ENCODE data around the gene PLEKHB1. TPM values are rescaled to one million over a fixed set of nuclear protein-coding genes. Genes with fewer than 3 reads are reported as not detected.

The PLEKHB1 gene
- polyA plus RNA-seq, 1 donor (not counting 4 experiments of a cell fraction or from before 2014, with no cell fraction given) = not detected

GRCh38 chr11:73705053-73705452, 58.7 kb downstream of the PLEKHB1 start:
- Histone ChIP-seq H3K4me3 (ENCODE audit: control insufficient read depth in 2 of 3, extremely low read depth in 1 of 3, insufficient read depth in 2 of 3, low read depth in 1 of 3, low read length in 3 of 3) (no peak overlapping the region), H3K9me3 (ENCODE audit: control insufficient read depth, low read depth, low read length) (no peaks in the 10 kb centered on the region), H4K20me1 (ENCODE audit: control insufficient read depth, extremely low read depth, insufficient read depth, low read length) (no peaks in the 10 kb centered on the region), H3K27me3 (ENCODE audit: control insufficient read depth, extremely low read depth, insufficient read depth, low read length) (no peaks in the 10 kb centered on the region), H3K4me1 (ENCODE audit: control insufficient read depth, extremely low read depth, insufficient read depth, low read length) (no peaks in the 10 kb centered on the region), H3K4me2 (ENCODE audit: control insufficient read depth, extremely low read depth, insufficient read depth, low read depth, low read length) (no peak overlapping the region), H3K9me1 (ENCODE audit: control insufficient read depth, extremely low read depth, insufficient read depth, low read length) (no peaks in the 10 kb centered on the region), H3K79me2 (ENCODE audit: control insufficient read depth, insufficient read depth, low read length) (no peaks in the 10 kb centered on the region), H3K9ac (ENCODE audit: control insufficient read depth, extremely low read depth, insufficient read depth, low read length) (no peak overlapping the region), H3K36me3 (ENCODE audit: control insufficient read depth in 2 of 2, extremely low read depth in 1 of 2, insufficient read depth in 2 of 2, low read length in 2 of 2) (peaks cover 0 to 3% of the 10 kb centered on the region in 2 experiments), H2AFZ (ENCODE audit: control insufficient read depth, low read length) (no peak overlapping the region), H3K27ac (ENCODE audit: control insufficient read depth, insufficient read depth, low read length) (no peak overlapping the region)
- no peak for TF ChIP-seq EZH2 (IDR thresholded peaks at IDR 0.05; ENCODE audit: low read length)
- no peak for TF ChIP-seq CTCF (optimal IDR thresholded peaks at IDR 0.05 in 1 of 3, IDR thresholded peaks at IDR 0.05 in 1 of 3, conservative IDR thresholded peaks at IDR 0.05 in 1 of 3; ENCODE audit: extremely low read depth in 1 of 3, insufficient read depth in 2 of 3, low read length in 3 of 3)
- DNase-seq (ENCODE audit: low read depth, low spot score) (no peak), FAIRE-seq (no peak)
- dilution Hi-C loops (cut with MboI; ENCODE audit: extremely low pct_ligation_motif_present, low sequenced_read_pairs) = no loop called here

- H2AFZ ChIP-seq (ENCODE audit: control insufficient read depth, low read length) = no peak overlapping the region
- no peak overlapping the region for H3K9ac ChIP-seq (ENCODE audit: control insufficient read depth, extremely low read depth, insufficient read depth, low read length)
- no peaks in the 10 kb centered on the region for H3K9me1 ChIP-seq (ENCODE audit: control insufficient read depth, extremely low read depth, insufficient read depth, low read length)
- no peak overlapping the region for H3K27ac ChIP-seq (ENCODE audit: control insufficient read depth, insufficient read depth, low read length)
- DNase-seq (ENCODE audit: low read depth, low spot score) (no peak), FAIRE-seq (no peak)
- H3K9me3 ChIP-seq (ENCODE audit: control insufficient read depth, low read depth, low read length) = no peaks in the 10 kb centered on the region
- H3K4me2 ChIP-seq (ENCODE audit: control insufficient read depth, extremely low read depth, insufficient read depth, low read depth, low read length) = no peak overlapping the region
- no peaks in the 10 kb centered on the region for H4K20me1 ChIP-seq (ENCODE audit: control insufficient read depth, extremely low read depth, insufficient read depth, low read length)
- H3K4me3 ChIP-seq (ENCODE audit: control insufficient read depth in 2 of 3, extremely low read depth in 1 of 3, insufficient read depth in 2 of 3, low read depth in 1 of 3, low read length in 3 of 3) = no peak overlapping the region
- peaks cover 3% of the 10 kb centered on the region for H3K79me2 ChIP-seq (ENCODE audit: control insufficient read depth, insufficient read depth, low read length)
- dilution Hi-C loops (cut with MboI; ENCODE audit: extremely low pct_ligation_motif_present, low sequenced_read_pairs) = no loop called here
- H3K36me3 ChIP-seq (ENCODE audit: control insufficient read depth in 2 of 2, extremely low read depth in 1 of 2, insufficient read depth in 2 of 2, low read length in 2 of 2) = peaks cover 8 to 9% of the 10 kb centered on the region in 2 experiments
- TF ChIP-seq CTCF (optimal IDR thresholded peaks at IDR 0.05 in 1 of 3, IDR thresholded peaks at IDR 0.05 in 1 of 3, conservative IDR thresholded peaks at IDR 0.05 in 1 of 3; ENCODE audit: extremely low read depth in 1 of 3, insufficient read depth in 2 of 3, low read length in 3 of 3) = no peak
- TF ChIP-seq EZH2 (IDR thresholded peaks at IDR 0.05; ENCODE audit: low read length) = no peak
- H3K4me1 ChIP-seq (ENCODE audit: control insufficient read depth, extremely low read depth, insufficient read depth, low read length) = no peaks in the 10 kb centered on the region
- H3K27me3 ChIP-seq (ENCODE audit: control insufficient read depth, extremely low read depth, insufficient read depth, low read length) = no peaks in the 10 kb centered on the region
These were observed 64.6 kb downstream of the PLEKHB1 start for GRCh38 chr11:73710964-73711363.

Other genes starting within 250 kb of the PLEKHB1 start
- 11.8 to 15.2 TPM (median 13.5 TPM) in 3 replicates for gene FAM168A, start 48.5 kb upstream of the PLEKHB1 start, polyA plus RNA-seq
- 99.9 to 143 TPM (median 142 TPM) in 3 replicates for gene RAB6A, start 114.5 kb downstream of the PLEKHB1 start, polyA plus RNA-seq
- 46.3 to 72.2 TPM (median 53.0 TPM) in 3 replicates for gene MRPL48, start 141.3 kb downstream of the PLEKHB1 start, polyA plus RNA-seq
- gene COA4, start 230.3 kb downstream of the PLEKHB1 start, polyA plus RNA-seq = 81.2 to 97.0 TPM (median 82.2 TPM) in 3 replicates
- 14.1 to 23.3 TPM (median 19.1 TPM) in 3 replicates for gene PAAF1, start 230.4 kb downstream of the PLEKHB1 start, polyA plus RNA-seq

Measured in keratinocyte (primary cell).